ENCODE measurements around the gene SNRPA.
"Not testable (repeated sequence)": the region's sequence is repeated elsewhere in the genome, so short reads cannot be mapped to it uniquely, and the experiment has no call there.

DNA sequence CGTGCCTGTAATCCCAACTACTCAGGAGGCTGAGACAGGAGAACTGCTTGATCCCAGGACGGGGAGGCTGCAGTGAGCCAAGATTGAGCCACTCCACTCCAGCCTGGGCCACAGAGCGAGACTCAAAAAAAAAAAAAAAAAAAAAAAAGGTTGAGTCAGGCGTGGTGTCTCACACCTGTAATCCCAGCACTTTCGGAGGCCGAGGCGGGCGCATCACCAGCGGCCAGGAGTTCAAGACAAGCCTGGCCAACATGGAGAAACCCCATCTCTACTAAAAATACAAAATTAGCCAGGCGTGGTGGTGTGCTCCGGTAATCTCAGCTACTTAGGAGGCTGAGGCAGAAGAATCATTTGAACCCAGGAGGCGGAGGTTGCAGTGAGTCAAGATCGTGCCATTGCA lies 15.4 kb downstream of the SNRPA start:
- not testable (repeated sequence) for TF ChIP-seq CTCF (IDR thresholded peaks at IDR 0.05; ENCODE audit: low read depth, low read length); POLR2A (IDR thresholded peaks at IDR 0.05; ENCODE audit: extremely low read depth, insufficient read length); MAX (IDR thresholded peaks at IDR 0.05; ENCODE audit: low read depth, low read length); MYC (IDR thresholded peaks at IDR 0.05; ENCODE audit: low read depth, low read length)

Data from NB4 (cell line).